ENCODE measurements around the gene CD82. TPM values are rescaled to one million over a fixed set of nuclear protein-coding genes. Genes with fewer than 3 reads are reported as not detected.

CD82 gene
- total RNA-seq, 3 donors from 2014 or later (not counting 1 experiment from before 2014, with no cell fraction given) = 11.6 to 42.1 (median 13.0) TPM

- H3K27me3 Mint-ChIP-seq (ENCODE audit: low read depth in 2 of 2) = peaks cover 6 to 30% of the 10 kb centered on the region in 2 donors
- H3K27me3 ChIP-seq (ENCODE audit: control insufficient read depth, insufficient read depth, low read length) = no peaks in the 10 kb centered on the region
- H3K27ac ChIP-seq (ENCODE audit: low read length) = no peak overlapping the region
- TF ChIP-seq, protein P1, sequence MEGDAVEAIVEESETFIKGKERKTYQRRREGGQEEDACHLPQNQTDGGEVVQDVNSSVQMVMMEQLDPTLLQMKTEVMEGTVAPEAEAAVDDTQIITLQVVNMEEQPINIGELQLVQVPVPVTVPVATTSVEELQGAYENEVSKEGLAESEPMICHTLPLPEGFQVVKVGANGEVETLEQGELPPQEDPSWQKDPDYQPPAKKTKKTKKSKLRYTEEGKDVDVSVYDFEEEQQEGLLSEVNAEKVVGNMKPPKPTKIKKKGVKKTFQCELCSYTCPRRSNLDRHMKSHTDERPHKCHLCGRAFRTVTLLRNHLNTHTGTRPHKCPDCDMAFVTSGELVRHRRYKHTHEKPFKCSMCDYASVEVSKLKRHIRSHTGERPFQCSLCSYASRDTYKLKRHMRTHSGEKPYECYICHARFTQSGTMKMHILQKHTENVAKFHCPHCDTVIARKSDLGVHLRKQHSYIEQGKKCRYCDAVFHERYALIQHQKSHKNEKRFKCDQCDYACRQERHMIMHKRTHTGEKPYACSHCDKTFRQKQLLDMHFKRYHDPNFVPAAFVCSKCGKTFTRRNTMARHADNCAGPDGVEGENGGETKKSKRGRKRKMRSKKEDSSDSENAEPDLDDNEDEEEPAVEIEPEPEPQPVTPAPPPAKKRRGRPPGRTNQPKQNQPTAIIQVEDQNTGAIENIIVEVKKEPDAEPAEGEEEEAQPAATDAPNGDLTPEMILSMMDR (IDR thresholded peaks at IDR 0.05) = no peak
- H3K36me3 ChIP-seq (ENCODE audit: control insufficient read depth, insufficient read depth, low read length) = no peaks in the 10 kb centered on the region
- H3K4me1 Mint-ChIP-seq = no peaks in the 10 kb centered on the region
- H3K9me3 Mint-ChIP-seq = no peaks in the 10 kb centered on the region
- no peaks in the 10 kb centered on the region for H3K9me3 ChIP-seq (ENCODE audit: control insufficient read depth, insufficient read depth, low read length)
- no peak overlapping the region for H3K4me3 Mint-ChIP-seq
- no peak for DNase-seq
- intact Hi-C loops (cut with micrococcal nuclease) = no loop called here
- H3K4me3 ChIP-seq (ENCODE audit: low read length) = no peak overlapping the region
- 91% methylated on average over 8 of the region's 8 CpGs for WGBS (ENCODE audit: insufficient coverage)
- no peaks in the 10 kb centered on the region for H3K36me3 Mint-ChIP-seq
- no peaks in the 10 kb centered on the region for H3K4me1 ChIP-seq (ENCODE audit: control insufficient read depth, insufficient read depth, low read length)
- ATAC-seq = no peak
- no peak overlapping the region for H3K27ac Mint-ChIP-seq
Measured at GRCh38 chr11:44629732-44630345, 64.4 kb downstream of the CD82 start.

DNA sequence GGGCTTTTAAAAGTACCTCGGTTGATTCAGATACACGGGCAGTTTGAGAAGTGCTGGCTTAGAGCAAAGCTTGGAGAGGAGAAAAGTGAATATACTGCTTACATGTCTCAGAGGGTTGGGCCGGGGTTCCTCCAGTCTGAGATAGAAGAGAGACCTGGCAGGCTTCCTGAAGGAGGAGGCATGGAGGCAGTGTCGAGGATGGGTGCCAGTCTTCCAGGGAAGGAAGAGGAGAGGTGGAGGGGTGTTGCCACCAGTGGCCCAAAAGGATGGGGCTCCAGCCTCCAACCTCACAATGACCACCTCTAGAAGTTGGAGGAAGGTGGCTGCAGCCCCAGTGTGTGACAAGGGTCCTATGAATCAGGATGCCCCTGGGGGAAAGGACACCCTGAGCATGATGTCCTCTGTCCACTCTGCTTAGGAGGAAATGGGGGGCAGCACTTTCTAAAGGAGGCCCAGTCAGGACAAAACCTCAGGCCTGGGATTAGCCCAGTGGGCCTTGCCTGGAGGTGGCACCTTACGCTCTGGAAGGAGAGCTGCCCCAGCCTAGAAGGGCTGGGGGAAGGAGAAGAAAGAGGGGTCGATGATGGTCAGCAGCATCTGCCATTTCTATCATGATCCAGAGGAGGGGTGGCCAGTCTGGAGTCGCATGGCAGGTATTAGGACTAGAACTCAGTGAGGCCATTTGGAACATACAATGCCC is 65.2 kb downstream of the CD82 start:
- Histone ChIP-seq H3K27me3 (ENCODE audit: control insufficient read depth, insufficient read depth, low read length) (peaks cover 6% of the 10 kb centered on the region), H3K4me1 (ENCODE audit: control insufficient read depth, insufficient read depth, low read length) (no peaks in the 10 kb centered on the region), H3K36me3 (ENCODE audit: control insufficient read depth, insufficient read depth, low read length) (no peaks in the 10 kb centered on the region), H3K27ac (ENCODE audit: low read length) (no peak overlapping the region), H3K4me3 (ENCODE audit: low read length) (no peak overlapping the region), H3K9me3 (ENCODE audit: control insufficient read depth, insufficient read depth, low read length) (no peaks in the 10 kb centered on the region)
- DNase-seq (peak in 1 of 2 donors; percentile 1), ATAC-seq (no peak)
- Mint-ChIP-seq H3K4me3 (no peak overlapping the region), H3K4me1 (no peaks in the 10 kb centered on the region), H3K9me3 (no peaks in the 10 kb centered on the region), H3K27ac (no peak overlapping the region), H3K36me3 (no peaks in the 10 kb centered on the region), H3K27me3 (ENCODE audit: low read depth in 2 of 2) (peaks cover 9 to 38% of the 10 kb centered on the region in 2 donors)
- intact Hi-C loops (cut with micrococcal nuclease) = no loop called here
- 90% methylated on average over 7 of the region's 7 CpGs for WGBS (ENCODE audit: insufficient coverage)
- TF ChIP-seq, protein P1 (IDR thresholded peaks at IDR 0.05) = no peak

- TF ChIP-seq, protein P1 (IDR thresholded peaks at IDR 0.05) = no peak
- no peak overlapping the region for H3K4me3 ChIP-seq (ENCODE audit: low read length)
- Mint-ChIP-seq H3K27me3 (ENCODE audit: low read depth in 2 of 2) (peaks cover 12 to 45% of the 10 kb centered on the region in 2 donors), H3K4me1 (no peaks in the 10 kb centered on the region), H3K36me3 (no peaks in the 10 kb centered on the region), H3K9me3 (no peaks in the 10 kb centered on the region), H3K27ac (no peak overlapping the region), H3K4me3 (no peak overlapping the region)
- H3K27me3 ChIP-seq (ENCODE audit: control insufficient read depth, insufficient read depth, low read length) = peaks cover 6% of the 10 kb centered on the region
- no peaks in the 10 kb centered on the region for H3K9me3 ChIP-seq (ENCODE audit: control insufficient read depth, insufficient read depth, low read length)
- intact Hi-C loops (cut with micrococcal nuclease) = no loop called here
- H3K36me3 ChIP-seq (ENCODE audit: control insufficient read depth, insufficient read depth, low read length) = no peaks in the 10 kb centered on the region
- DNase-seq (peak in 1 of 2 donors; percentile 1), ATAC-seq (no peak)
- H3K4me1 ChIP-seq (ENCODE audit: control insufficient read depth, insufficient read depth, low read length) = no peaks in the 10 kb centered on the region
- no peak overlapping the region for H3K27ac ChIP-seq (ENCODE audit: low read length)
- 91% methylated on average over 6 of the region's 6 CpGs for WGBS (ENCODE audit: insufficient coverage)
Measured at GRCh38 chr11:44631831-44632230, 66.4 kb downstream of the CD82 start.

Measured in natural killer cell (primary cell).